CD4-positive, alpha-beta T cell (primary cell): ENCODE results near the gene DUSP22. TPM values are rescaled to one million over a fixed set of nuclear protein-coding genes. Genes with fewer than 3 reads are reported as not detected.

Experiments used
- ATAC-seq: fragments of 200-7000 bp; cut with Tn5 transposase; one replicate; pipeline ENCODE4 v1.10.0; 2022; ENCODE audit warnings: mild to moderate bottlenecking; ENCODE audit not compliant: poor library complexity
- CTCF ChIA-PET: fragments of 350-600 bp; sonication (Branson Sonifier 250); formaldehyde crosslinking; loops from one replicate; lab custom pipeline; 2021; ENCODE audit warnings: antibody characterized with exemption, inconsistent platforms; lab: Charles Lee
- POLR2A ChIA-PET: fragments of 350-600 bp; sonication (Branson Sonifier 250); formaldehyde crosslinking; loops from one replicate; lab custom pipeline; 2021; ENCODE audit warnings: antibody characterized with exemption, inconsistent platforms; lab: Charles Lee
- DNase-seq, 14 experiments: peaks; one replicate each; pipeline ENCODE4 v3.0.0-alpha.2; 2013 to 2020; ENCODE audit warnings: mixed read lengths in 2 of 14
- H3K27ac ChIP-seq, 2 donors: one replicate each; pipeline versions ENCODE4 v1.5.1 to v1.7.0; 2013; ENCODE audit warnings: low read length in 2 of 2, low read depth in 1 of 2, mild to moderate bottlenecking in 1 of 2
- H3K27me3 ChIP-seq, 2 experiments: 1 replicate in 1 of 2; 2 replicates in 1 of 2; pipeline versions ENCODE4 v1.6.1 to v1.7.0; 2013; ENCODE audit warnings: low read length in 2 of 2, control low read depth in 1 of 2, mild to moderate bottlenecking in 1 of 2, moderate library complexity in 1 of 2; ENCODE audit not compliant: insufficient read depth in 2 of 2, control insufficient read depth in 1 of 2
- H3K36me3 ChIP-seq: one replicate; pipeline ENCODE4 v1.6.1; 2013; ENCODE audit warnings: low read length, control low read depth; ENCODE audit not compliant: insufficient read depth
- H3K4me1 ChIP-seq: one replicate; pipeline ENCODE4 v1.6.1; 2013; ENCODE audit warnings: low read length, control low read depth; ENCODE audit not compliant: insufficient read depth
- H3K4me3 ChIP-seq: one replicate; pipeline ENCODE4 v1.5.1; 2013; ENCODE audit warnings: mild to moderate bottlenecking, low read length, moderate library complexity
- H3K9me3 ChIP-seq, 2 experiments: 1 replicate in 1 of 2; 2 replicates in 1 of 2; pipeline versions ENCODE4 v1.6.1 to v1.7.0; 2013; ENCODE audit warnings: low read length in 2 of 2, mild to moderate bottlenecking in 2 of 2, control low read depth in 1 of 2, moderate library complexity in 1 of 2; ENCODE audit not compliant: control insufficient read depth in 1 of 2, insufficient read depth in 1 of 2
- H3K27ac Mint-ChIP-seq: one replicate; pipeline ENCODE4 v1.8.0; 2020; ENCODE audit warnings: mixed read lengths
- H3K27me3 Mint-ChIP-seq: one replicate; pipeline ENCODE4 v1.8.0; 2021; ENCODE audit warnings: mixed read lengths
- H3K36me3 Mint-ChIP-seq: one replicate; pipeline ENCODE4 v1.8.0; 2021; ENCODE audit warnings: low read depth, mixed read lengths
- H3K4me1 Mint-ChIP-seq: one replicate; pipeline ENCODE4 v1.8.0; 2021; ENCODE audit warnings: low read depth, mixed read lengths
- H3K4me3 Mint-ChIP-seq: one replicate; pipeline ENCODE4 v1.8.0; 2020; ENCODE audit warnings: mild to moderate bottlenecking, mixed read lengths
- H3K9me3 Mint-ChIP-seq: one replicate; pipeline ENCODE4 v1.8.0; 2020; ENCODE audit warnings: mixed read lengths
- CTCF ChIP-seq: fragments of 200-600 bp; IDR thresholded peaks from one replicate; pipeline ENCODE4 v1.8.0; 2022; ENCODE audit warnings: antibody characterized with exemption, mild to moderate bottlenecking
- intact Hi-C, 2 experiments: fragments of 100-400 bp; cut with DNase I in 1 of 2; cut with micrococcal nuclease in 1 of 2; formaldehyde crosslinking; loops; one replicate each; pipeline versions ENCODE4 v1.15.1 to v1.9.0; 2023 to 2025; cut with DNase I, micrococcal nuclease
- total RNA-seq, 174 experiments: library from RNA in 2 of 174; stranded (reverse) in 2 of 174; gene quantifications; one replicate each; pipeline ENCODE4 v1.2.3 and lab custom pipeline; 2021 to 2026

DUSP22 gene
- total RNA-seq, 2 experiments from 2014 or later = 25.4 to 26.3 TPM

GRCh38 chr6:356828-357251, 64.6 kb downstream of the DUSP22 start:
- no peaks in the 10 kb centered on the region for H3K27me3 ChIP-seq
- Mint-ChIP-seq H3K27ac (no peak overlapping the region), H3K36me3 (peaks cover under 1% of the 10 kb centered on the region), H3K4me3 (no peak overlapping the region), H3K4me1 (no peaks in the 10 kb centered on the region), H3K27me3 (no peaks in the 10 kb centered on the region), H3K9me3 (no peaks in the 10 kb centered on the region)
- H3K4me3 ChIP-seq = no peak overlapping the region
- intact Hi-C loops = no loop called here
- no peak for TF ChIP-seq CTCF
- no peaks in the 10 kb centered on the region for H3K4me1 ChIP-seq
- H3K27ac ChIP-seq = no peak overlapping the region
- H3K36me3 ChIP-seq = no peaks in the 10 kb centered on the region
- POLR2A ChIA-PET = no interaction called here
- CTCF ChIA-PET = no interaction called here
- H3K9me3 ChIP-seq = peaks cover 0 to 70% of the 10 kb centered on the region in 2 experiments
- DNase-seq = no peak
- ATAC-seq = no peak

GRCh38 chr6:357261-357790, 65.0 kb downstream of the DUSP22 start:
- no peak overlapping the region for H3K27ac Mint-ChIP-seq
- intact Hi-C loops = no loop called here
- H3K4me1 Mint-ChIP-seq = no peaks in the 10 kb centered on the region
- no peaks in the 10 kb centered on the region for H3K36me3 ChIP-seq
- H3K4me3 Mint-ChIP-seq = no peak overlapping the region
- no peak for TF ChIP-seq CTCF
- ATAC-seq (no peak), DNase-seq (no peak)
- POLR2A ChIA-PET = no interaction called here
- H3K27ac ChIP-seq = no peak overlapping the region
- H3K9me3 ChIP-seq = peaks cover 0 to 70% of the 10 kb centered on the region in 2 experiments
- no peak overlapping the region for H3K4me3 ChIP-seq
- CTCF ChIA-PET = no interaction called here
- H3K27me3 Mint-ChIP-seq = no peaks in the 10 kb centered on the region
- no peaks in the 10 kb centered on the region for H3K9me3 Mint-ChIP-seq
- H3K4me1 ChIP-seq = no peaks in the 10 kb centered on the region
- no peaks in the 10 kb centered on the region for H3K36me3 Mint-ChIP-seq
- H3K27me3 ChIP-seq = no peaks in the 10 kb centered on the region

GRCh38 chr6:357791-358341, 65.6 kb downstream of the DUSP22 start:
- Mint-ChIP-seq H3K27ac (no peak overlapping the region), H3K9me3 (no peaks in the 10 kb centered on the region), H3K4me3 (no peak overlapping the region), H3K4me1 (no peaks in the 10 kb centered on the region), H3K27me3 (no peaks in the 10 kb centered on the region), H3K36me3 (no peaks in the 10 kb centered on the region)
- no peak for TF ChIP-seq CTCF
- H3K27ac ChIP-seq = no peak overlapping the region
- ChIA-PET POLR2A (no interaction called here), CTCF (no interaction called here)
- H3K4me1 ChIP-seq = no peaks in the 10 kb centered on the region
- no peaks in the 10 kb centered on the region for H3K36me3 ChIP-seq
- no peak overlapping the region for H3K4me3 ChIP-seq
- DNase-seq = no peak
- intact Hi-C loops = no loop called here
- ATAC-seq = no peak
- H3K9me3 ChIP-seq = peaks cover 0 to 71% of the 10 kb centered on the region in 2 experiments
- H3K27me3 ChIP-seq = no peaks in the 10 kb centered on the region
